ENCODE results near the gene PRKCG.

The PRKCG gene

DNA sequence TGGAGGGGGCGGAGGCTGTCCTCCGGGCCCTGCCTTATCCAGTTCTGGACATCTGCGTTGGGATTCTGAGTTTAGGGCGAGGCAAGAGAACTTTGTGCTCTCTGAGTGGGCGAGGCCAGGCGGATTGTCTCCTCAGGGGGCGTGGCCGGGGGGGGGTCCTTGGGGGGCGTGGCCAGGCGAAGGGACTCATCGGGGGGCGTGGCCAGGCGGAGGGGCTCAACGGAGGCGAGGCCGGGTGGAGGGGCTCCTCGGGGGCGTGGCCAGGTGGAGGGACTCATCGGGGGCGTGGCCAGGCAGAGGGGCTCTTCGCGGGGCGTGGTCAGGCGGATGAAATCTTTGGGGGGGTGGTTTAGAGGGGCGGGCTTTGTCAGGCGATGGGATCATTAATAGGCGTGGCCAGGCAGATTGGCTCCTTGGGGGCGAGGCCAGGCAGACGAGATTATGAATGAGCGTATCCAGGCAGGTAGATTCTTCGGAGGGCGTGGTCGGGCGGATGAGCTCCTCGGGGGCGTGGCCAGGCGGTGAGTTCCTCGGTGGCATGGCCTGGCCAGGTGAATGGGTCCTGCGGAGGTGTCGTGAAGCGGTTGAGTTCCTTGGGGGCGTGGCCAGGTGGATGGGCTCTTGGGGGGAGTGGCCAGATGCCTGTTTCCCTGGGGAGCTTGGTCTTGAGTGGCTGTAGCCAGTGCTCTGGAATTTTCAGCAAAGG lies 16.8 kb downstream of the PRKCG start:
- TF ChIP-seq, protein P1, sequence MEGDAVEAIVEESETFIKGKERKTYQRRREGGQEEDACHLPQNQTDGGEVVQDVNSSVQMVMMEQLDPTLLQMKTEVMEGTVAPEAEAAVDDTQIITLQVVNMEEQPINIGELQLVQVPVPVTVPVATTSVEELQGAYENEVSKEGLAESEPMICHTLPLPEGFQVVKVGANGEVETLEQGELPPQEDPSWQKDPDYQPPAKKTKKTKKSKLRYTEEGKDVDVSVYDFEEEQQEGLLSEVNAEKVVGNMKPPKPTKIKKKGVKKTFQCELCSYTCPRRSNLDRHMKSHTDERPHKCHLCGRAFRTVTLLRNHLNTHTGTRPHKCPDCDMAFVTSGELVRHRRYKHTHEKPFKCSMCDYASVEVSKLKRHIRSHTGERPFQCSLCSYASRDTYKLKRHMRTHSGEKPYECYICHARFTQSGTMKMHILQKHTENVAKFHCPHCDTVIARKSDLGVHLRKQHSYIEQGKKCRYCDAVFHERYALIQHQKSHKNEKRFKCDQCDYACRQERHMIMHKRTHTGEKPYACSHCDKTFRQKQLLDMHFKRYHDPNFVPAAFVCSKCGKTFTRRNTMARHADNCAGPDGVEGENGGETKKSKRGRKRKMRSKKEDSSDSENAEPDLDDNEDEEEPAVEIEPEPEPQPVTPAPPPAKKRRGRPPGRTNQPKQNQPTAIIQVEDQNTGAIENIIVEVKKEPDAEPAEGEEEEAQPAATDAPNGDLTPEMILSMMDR (IDR thresholded peaks at IDR 0.05) = no peak

DNA sequence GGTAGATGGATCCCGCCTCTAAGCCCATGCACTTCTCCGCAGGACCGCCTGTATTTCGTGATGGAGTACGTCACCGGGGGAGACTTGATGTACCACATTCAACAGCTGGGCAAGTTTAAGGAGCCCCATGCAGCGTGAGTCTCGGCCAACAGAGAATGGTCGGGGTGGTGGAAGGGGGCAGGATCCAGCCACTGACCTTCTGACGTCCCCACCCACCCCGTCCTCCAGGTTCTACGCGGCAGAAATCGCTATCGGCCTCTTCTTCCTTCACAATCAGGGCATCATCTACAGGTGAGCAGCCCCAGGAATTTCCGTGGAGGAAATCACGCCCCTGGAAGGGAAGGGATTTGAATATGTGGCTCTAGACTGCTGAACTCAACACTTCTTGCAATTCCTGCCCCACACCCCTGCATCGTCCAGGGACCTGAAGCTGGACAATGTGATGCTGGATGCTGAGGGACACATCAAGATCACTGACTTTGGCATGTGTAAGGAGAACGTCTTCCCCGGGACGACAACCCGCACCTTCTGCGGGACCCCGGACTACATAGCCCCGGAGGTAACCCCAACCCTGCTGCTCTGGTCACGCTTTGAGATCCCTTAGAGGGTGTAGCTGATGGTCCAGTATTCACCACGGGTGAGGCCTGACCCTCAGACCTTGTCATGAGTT lies 18.3 kb downstream of the PRKCG start:
- TF ChIP-seq, protein P1 (IDR thresholded peaks at IDR 0.05) = no peak

DNA sequence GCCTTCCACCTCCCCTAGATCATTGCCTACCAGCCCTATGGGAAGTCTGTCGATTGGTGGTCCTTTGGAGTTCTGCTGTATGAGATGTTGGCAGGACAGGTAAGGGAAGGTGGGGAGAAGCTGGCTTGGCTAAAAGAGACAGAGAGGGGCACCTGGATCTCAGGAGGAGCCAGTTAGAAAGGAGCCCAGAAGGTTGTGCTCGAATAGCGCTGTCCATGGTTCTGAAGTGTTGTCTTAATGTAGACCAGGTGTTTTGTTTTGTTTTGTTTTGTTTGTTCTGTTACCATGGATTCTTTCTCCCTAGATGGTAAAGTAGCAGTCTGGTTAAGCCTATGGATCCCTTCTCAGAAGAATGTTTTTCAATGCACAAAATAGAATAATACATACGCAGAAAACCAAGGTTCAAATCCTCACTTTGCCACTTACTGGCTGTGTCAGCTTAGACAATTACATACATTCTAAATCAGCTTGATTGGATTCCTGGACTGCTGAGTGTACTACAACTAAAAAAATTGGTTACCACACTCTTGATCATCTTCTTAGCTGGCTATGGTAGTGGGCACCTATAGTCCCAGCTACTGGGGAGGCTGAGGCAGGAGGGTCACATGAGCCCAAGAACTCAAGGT lies 21.2 kb downstream of the PRKCG start:
- TF ChIP-seq, protein P1 (IDR thresholded peaks at IDR 0.05) = no peak

DNA sequence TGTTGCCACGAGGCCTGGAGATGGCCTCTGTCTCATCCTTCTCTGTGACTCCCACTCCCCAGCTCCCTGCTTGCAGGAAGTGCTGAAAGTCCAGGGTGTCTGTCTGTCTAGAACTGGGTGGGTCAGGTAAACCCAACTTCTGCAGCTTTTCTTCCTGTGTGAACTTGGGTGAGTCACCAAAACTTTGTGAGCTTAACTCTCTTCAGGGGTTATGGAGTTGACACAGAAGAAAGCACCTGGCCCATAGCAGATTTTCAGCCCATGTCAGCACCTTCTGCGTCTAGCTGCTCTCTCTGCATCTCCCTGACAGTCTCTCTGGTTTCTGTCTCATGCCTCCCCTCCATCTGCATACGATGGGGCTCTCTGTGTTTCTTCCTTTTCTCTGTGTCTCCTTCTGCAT lies 22.9 kb downstream of the PRKCG start:
- TF ChIP-seq, protein P1 (IDR thresholded peaks at IDR 0.05) = no peak

DNA sequence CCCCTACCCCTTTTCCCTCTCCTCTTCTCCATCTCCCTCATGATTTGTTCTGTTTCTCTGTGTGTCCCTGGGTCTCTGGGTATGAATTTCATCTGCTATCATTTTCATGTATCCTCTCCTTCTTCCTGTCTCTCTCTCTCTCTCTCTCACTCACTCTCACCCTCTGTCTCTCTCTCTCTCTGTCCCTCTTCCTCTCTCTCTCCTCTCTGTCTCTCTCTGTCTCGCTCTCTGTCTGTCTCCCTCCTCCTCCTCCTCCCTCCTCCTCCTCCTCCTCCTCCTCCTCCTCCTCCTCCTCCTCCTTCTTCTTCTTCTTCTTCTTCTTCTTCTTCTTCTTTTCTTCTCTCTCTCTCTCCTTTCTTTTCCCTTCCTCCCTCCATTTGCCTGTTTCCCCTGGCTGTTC lies 23.8 kb downstream of the PRKCG start:
- TF ChIP-seq, protein P1 (IDR thresholded peaks at IDR 0.05) = no peak

DNA sequence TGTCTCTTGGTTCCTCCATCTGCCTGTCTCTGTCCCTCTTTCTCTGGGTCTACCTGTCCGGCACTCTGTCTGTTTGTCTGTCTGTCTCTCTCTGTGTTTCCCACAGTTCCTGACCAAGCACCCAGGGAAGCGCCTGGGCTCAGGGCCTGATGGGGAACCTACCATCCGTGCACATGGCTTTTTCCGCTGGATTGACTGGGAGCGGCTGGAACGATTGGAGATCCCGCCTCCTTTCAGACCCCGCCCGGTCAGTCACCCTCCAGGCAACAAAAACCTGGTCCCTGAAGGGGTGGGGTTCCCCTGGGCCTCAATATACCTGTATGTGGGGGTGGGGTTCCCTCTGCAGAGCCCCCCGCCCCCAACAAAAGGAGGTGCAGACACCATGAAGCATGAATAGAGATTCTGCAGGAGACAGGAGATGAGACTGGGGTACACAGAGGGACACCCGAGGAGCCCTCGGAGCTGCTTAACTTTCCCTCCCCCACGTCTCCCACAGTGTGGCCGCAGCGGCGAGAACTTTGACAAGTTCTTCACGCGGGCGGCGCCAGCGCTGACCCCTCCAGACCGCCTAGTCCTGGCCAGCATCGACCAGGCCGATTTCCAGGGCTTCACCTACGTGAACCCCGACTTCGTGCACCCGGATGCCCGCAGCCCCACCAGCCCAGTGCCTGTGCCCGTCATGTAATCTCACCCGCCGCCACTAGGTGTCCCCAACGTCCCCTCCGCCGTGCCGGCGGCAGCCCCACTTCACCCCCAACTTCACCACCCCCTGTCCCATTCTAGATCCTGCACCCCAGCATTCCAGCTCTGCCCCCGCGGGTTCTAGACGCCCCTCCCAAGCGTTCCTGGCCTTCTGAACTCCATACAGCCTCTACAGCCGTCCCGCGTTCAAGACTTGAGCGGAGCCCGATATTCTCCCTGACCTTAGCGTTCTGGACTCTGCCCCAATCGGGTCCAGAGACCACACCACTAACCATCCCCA lies 24.5 kb downstream of the PRKCG start:
- TF ChIP-seq, protein P1 (IDR thresholded peaks at IDR 0.05) = peak; percentile 87

DNA sequence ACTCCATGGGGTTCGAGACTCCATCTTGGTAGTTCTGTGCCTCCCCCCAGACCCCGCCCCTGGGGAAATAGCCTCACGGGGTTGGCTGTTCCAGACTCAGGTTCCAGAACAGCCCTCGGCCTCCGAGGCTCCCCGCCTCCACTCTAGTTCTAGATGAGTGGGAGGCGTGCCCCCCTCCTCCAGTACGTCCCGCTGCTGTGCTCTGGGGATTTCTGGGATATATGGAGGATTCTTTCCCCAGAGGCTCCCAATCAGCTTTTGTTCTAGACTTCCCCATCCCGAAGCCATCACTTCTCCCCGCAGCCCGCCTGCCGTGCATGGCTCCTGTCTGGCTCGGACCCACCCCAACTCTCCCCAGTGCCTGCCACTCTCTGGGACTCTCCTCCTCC lies 25.2 kb downstream of the PRKCG start:
- TF ChIP-seq, protein P1 (IDR thresholded peaks at IDR 0.05) = no peak
